Prostate gland (tissue), 2 donors: ENCODE results near the gene FAM53A.

Experiments used
- POLR2A ChIP-seq: fragments of 450-650 bp; IDR thresholded peaks from one replicate; pipeline ENCODE4 v1.6.1; 2016; ENCODE audit warnings: antibody characterized with exemption, mild to moderate bottlenecking
- POLR2AphosphoS5 ChIP-seq: sonication (generic); formaldehyde crosslinking; IDR thresholded peaks from one replicate; pipeline ENCODE4 v1.6.1; 2017; ENCODE audit warnings: antibody characterized with exemption
- TF ChIP-seq, protein P1 (sequence below), 4 experiments: fragments of 200-600 bp in 2 of 4; fragments of 450-650 bp in 2 of 4; sonication (generic) in 2 of 4; IDR thresholded peaks; 1 replicate in 3 of 4; 2 replicates in 1 of 4; pipeline ENCODE4 v1.5.1; 2016 to 2019; ENCODE audit warnings: antibody characterized with exemption in 4 of 4, mild to moderate bottlenecking in 2 of 4, moderate library complexity in 2 of 4

DNA sequence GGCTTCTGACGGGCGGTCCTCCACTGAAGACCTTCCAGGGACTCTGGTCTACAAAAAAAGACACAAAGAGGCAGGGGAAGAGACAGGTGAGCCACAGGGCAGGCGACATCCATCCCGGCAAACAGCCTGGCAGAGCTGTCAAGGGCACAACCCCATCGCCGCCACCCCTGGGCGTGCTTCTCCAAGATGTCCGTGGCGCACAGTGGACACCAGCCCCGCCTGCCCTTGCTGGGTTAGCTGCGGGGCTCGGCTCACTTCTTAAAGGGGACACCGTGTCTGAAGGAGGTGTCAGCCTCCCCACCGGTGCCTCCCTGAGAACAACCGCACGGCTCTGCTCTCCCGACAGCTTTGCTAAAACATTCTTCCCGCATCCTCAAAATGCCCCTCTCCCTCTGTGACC is 28.4 kb downstream of the FAM53A start:
- TF ChIP-seq, protein P1, sequence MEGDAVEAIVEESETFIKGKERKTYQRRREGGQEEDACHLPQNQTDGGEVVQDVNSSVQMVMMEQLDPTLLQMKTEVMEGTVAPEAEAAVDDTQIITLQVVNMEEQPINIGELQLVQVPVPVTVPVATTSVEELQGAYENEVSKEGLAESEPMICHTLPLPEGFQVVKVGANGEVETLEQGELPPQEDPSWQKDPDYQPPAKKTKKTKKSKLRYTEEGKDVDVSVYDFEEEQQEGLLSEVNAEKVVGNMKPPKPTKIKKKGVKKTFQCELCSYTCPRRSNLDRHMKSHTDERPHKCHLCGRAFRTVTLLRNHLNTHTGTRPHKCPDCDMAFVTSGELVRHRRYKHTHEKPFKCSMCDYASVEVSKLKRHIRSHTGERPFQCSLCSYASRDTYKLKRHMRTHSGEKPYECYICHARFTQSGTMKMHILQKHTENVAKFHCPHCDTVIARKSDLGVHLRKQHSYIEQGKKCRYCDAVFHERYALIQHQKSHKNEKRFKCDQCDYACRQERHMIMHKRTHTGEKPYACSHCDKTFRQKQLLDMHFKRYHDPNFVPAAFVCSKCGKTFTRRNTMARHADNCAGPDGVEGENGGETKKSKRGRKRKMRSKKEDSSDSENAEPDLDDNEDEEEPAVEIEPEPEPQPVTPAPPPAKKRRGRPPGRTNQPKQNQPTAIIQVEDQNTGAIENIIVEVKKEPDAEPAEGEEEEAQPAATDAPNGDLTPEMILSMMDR (IDR thresholded peaks at IDR 0.05) = no peak
- no peak for TF ChIP-seq POLR2A
- no peak for TF ChIP-seq POLR2AphosphoS5
